Thymus (tissue), 11 donors: ENCODE results near the gene UBE2A. TPM values are rescaled to one million over a fixed set of nuclear protein-coding genes. Genes with fewer than 3 reads are reported as not detected.

Experiments
- DNase-seq, 9 donors: peaks; one replicate each; pipeline ENCODE4 v3.0.0-alpha.2; 2013; ENCODE audit warnings: low spot score in 9 of 9, low read depth in 6 of 9, missing footprints in 1 of 9
- H3K27ac ChIP-seq, 2 donors: one replicate each; pipeline ENCODE4 v1.5.1; 2013; ENCODE audit warnings: control low read depth in 1 of 2, low read depth in 1 of 2, low read length in 1 of 2, mild to moderate bottlenecking in 1 of 2, moderate library complexity in 1 of 2
- H3K27me3 ChIP-seq, 2 donors: one replicate each; pipeline ENCODE4 v1.5.1; 2013; ENCODE audit warnings: low read length in 1 of 2; ENCODE audit not compliant: control insufficient read depth in 2 of 2, insufficient read depth in 1 of 2
- H3K36me3 ChIP-seq, 2 donors: one replicate each; pipeline ENCODE4 v1.5.1; 2013; ENCODE audit warnings: low read length in 1 of 2, mild to moderate bottlenecking in 1 of 2, moderate library complexity in 1 of 2; ENCODE audit not compliant: control insufficient read depth in 2 of 2, insufficient read depth in 2 of 2
- H3K4me1 ChIP-seq, 2 donors: one replicate each; pipeline ENCODE4 v1.5.1; 2013; ENCODE audit warnings: low read length in 2 of 2; ENCODE audit not compliant: control insufficient read depth in 2 of 2, insufficient read depth in 2 of 2
- H3K4me3 ChIP-seq, 2 donors: one replicate each; pipeline ENCODE4 v1.5.1; 2013; ENCODE audit warnings: low read length in 2 of 2, control low read depth in 1 of 2, mild to moderate bottlenecking in 1 of 2
- H3K9me3 ChIP-seq, 2 donors: one replicate each; pipeline ENCODE4 v1.5.1; 2013; ENCODE audit warnings: low read length in 1 of 2, mild to moderate bottlenecking in 1 of 2; ENCODE audit not compliant: control insufficient read depth in 2 of 2, insufficient read depth in 1 of 2
- WGBS: extraction: QIAGEN DNeasy Blood & Tissue Kit; methylation state at CpG from one replicate; pipeline ENCODE4 v1.1.7; 2013; 5-methylcytosine and 5-hydroxymethylcytosine counted together
- polyA plus RNA-seq: library from polyadenylated mRNA; stranded (reverse); fragments of 200-250 nt; gene quantifications from one replicate; pipeline ENCODE4 v1.2.3, GENCODE V29; 2013
- total RNA-seq: library from RNA; stranded (reverse); fragments of 120-200 nt; gene quantifications from one replicate; pipeline ENCODE4 v1.2.4, GENCODE V29; 2013
- donor health status: healthy.

Gene UBE2A
- total and polyA plus RNA-seq, 2 donors: 26.7 to 88.6 TPM

GRCh38 chrX:119604766-119605463 is 30.6 kb downstream of the UBE2A start:
- Histone ChIP-seq H3K9me3 (no peaks in the 10 kb centered on the region), H3K36me3 (no peaks in the 10 kb centered on the region), H3K27ac (peak overlapping the region; percentile 98), H3K4me1 (peaks cover 0 to 4% of the 10 kb centered on the region in 2 donors), H3K27me3 (peaks cover 0 to 4% of the 10 kb centered on the region in 2 donors), H3K4me3 (peak overlapping the region; percentile 68 to 76)
- WGBS: 14% methylated on average over 17 of the region's 17 CpGs
- DNase-seq: peak in 2 of 9 donors; percentile 18 to 39

GRCh38 chrX:119605464-119606279 is 31.3 kb downstream of the UBE2A start:
- Histone ChIP-seq H3K9me3 (no peaks in the 10 kb centered on the region), H3K4me1 (peaks cover 0 to 4% of the 10 kb centered on the region in 2 donors), H3K27me3 (peaks cover 0 to 4% of the 10 kb centered on the region in 2 donors), H3K4me3 (peak overlapping the region; percentile 68 to 76), H3K27ac (peak overlapping the region; percentile 98), H3K36me3 (no peaks in the 10 kb centered on the region)
- under 1% methylated on average over 68 of the region's 68 CpGs for WGBS
- DNase-seq: peak in 6 of 9 donors; percentile 17 to 73 (median 44)

- H3K4me1 ChIP-seq: peaks cover 0 to 4% of the 10 kb centered on the region in 2 donors
- H3K4me3 ChIP-seq: peak within 1 kb of the TSS; percentile 68 to 76
- H3K27ac ChIP-seq: peak within 1 kb of the TSS; percentile 98
- H3K9me3 ChIP-seq: no peaks in the 10 kb centered on the region
- H3K36me3 ChIP-seq: no peaks in the 10 kb centered on the region
- H3K27me3 ChIP-seq: peaks cover 0 to 4% of the 10 kb centered on the region in 2 donors
- DNase-seq: peak; percentile 80 to 96 (median 88)
- WGBS: 7% methylated on average over 46 of the region's 46 CpGs
These were observed 32.1 kb downstream of the UBE2A start, which contains the start of gene NKRF for GRCh38 chrX:119606280-119607017. TSS of gene NKRF (minus strand) at chrX:119606424.

- peaks cover 0 to 4% of the 10 kb centered on the region in 2 donors for H3K27me3 ChIP-seq
- WGBS: 82% methylated on average over 7 of the region's 7 CpGs
- H3K27ac ChIP-seq: peak overlapping the region in 1 of 2 donors; percentile 98
- H3K9me3 ChIP-seq: no peaks in the 10 kb centered on the region
- peak in 1 of 9 donors; percentile 10 for DNase-seq
- H3K36me3 ChIP-seq: no peaks in the 10 kb centered on the region
- peak overlapping the region; percentile 68 to 76 for H3K4me3 ChIP-seq
- peaks cover 0 to 4% of the 10 kb centered on the region in 2 donors for H3K4me1 ChIP-seq
These were observed 32.6 kb downstream of the UBE2A start for GRCh38 chrX:119607018-119607389.

- Histone ChIP-seq H3K36me3 (peaks cover 3 to 22% of the 10 kb centered on the region in 2 donors), H3K4me3 (no peak overlapping the region), H3K9me3 (no peaks in the 10 kb centered on the region), H3K27me3 (no peaks in the 10 kb centered on the region), H3K27ac (no peak overlapping the region), H3K4me1 (no peaks in the 10 kb centered on the region)
- no peak for DNase-seq
- 95% methylated on average over 13 of the region's 13 CpGs for WGBS
These were observed 40.4 kb downstream of the UBE2A start for GRCh38 chrX:119614776-119615175.

GRCh38 chrX:119617517-119618164 is 43.3 kb downstream of the UBE2A start:
- no peaks in the 10 kb centered on the region for H3K27me3 ChIP-seq
- no peaks in the 10 kb centered on the region for H3K9me3 ChIP-seq
- WGBS: 68% methylated on average over 15 of the region's 15 CpGs
- H3K36me3 ChIP-seq: peaks cover 7 to 34% of the 10 kb centered on the region in 2 donors
- no peak overlapping the region for H3K27ac ChIP-seq
- no peak overlapping the region for H3K4me3 ChIP-seq
- no peak for DNase-seq
- H3K4me1 ChIP-seq: no peaks in the 10 kb centered on the region

GRCh38 chrX:119618439-119618838 is 44.1 kb downstream of the UBE2A start:
- no peak for DNase-seq
- Histone ChIP-seq H3K36me3 (peaks cover 11 to 42% of the 10 kb centered on the region in 2 donors), H3K4me1 (no peaks in the 10 kb centered on the region), H3K27me3 (no peaks in the 10 kb centered on the region), H3K27ac (no peak overlapping the region), H3K4me3 (no peak overlapping the region), H3K9me3 (no peaks in the 10 kb centered on the region)
- 61% methylated on average over 5 of the region's 5 CpGs for whole genome bisulfite sequencing

GRCh38 chrX:119622356-119623232 is 48.2 kb downstream of the UBE2A start:
- 74% methylated on average over 9 of the region's 9 CpGs for WGBS
- no peak for DNase-seq
- no peak overlapping the region for H3K4me3 ChIP-seq
- H3K9me3 ChIP-seq: no peaks in the 10 kb centered on the region
- no peak overlapping the region for H3K27ac ChIP-seq
- peaks cover 37 to 70% of the 10 kb centered on the region in 2 donors for H3K36me3 ChIP-seq
- peaks cover 0 to 10% of the 10 kb centered on the region in 2 donors for H3K4me1 ChIP-seq
- H3K27me3 ChIP-seq: no peaks in the 10 kb centered on the region
